SK-N-DZ (cell line): ENCODE measurements around the gene L3MBTL2.
"Not testable (repeated sequence)": the region's sequence is repeated elsewhere in the genome, so short reads cannot be mapped to it uniquely, and the experiment has no call there.

Source experiments
- DNase-seq: peaks from one replicate; pipeline ENCODE4 v3.0.0-alpha.2; 2015; ENCODE audit warnings: low spot score

Gene L3MBTL2

DNA sequence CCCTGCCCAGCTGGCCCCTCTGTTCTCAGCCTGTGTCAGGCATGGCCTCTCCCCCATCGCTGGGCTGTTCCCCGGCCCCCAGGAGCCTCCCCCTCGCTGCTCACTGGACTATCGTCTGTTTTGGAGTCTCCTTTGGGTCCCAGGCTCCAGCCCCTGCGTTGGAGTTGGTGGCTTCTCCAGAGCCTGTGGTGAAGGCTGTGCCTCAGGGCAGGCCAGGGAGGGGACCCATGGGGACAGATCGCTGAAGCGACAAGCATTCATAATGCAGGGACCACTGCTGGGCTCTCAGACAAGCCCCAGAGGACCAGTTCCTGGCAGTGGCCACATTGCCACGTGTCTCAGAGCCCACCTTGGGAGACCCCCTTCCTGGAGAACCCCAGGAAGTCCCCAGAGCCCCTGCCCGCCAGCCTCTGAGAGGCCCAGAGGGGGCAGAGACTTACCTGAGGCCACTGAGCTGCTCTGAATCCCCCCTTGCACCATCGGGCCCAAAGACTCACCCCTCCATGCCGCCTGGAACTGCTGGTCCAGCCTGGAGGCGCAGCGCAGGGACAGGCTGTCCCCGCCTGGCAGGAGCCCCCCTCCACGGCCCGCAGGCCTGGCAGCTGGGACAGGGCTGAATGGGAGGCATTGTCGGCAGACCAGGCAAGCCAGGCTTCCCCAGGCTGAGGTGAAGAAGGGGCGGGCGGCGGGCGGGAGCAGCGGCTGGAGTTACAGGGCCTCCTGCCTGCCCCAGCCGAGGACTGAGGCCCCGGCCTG lies 35.4 kb downstream of the L3MBTL2 start, which contains the start of gene CHADL:
Gene CHADL, minus strand, starts transcription at position 555 of the 756 bp plus-strand sequence. Its CDS starts 50 bp downstream, at position 505.
- DNase-seq: peak; percentile 54

GRCh38 chr22:41241133-41241676 lies 36.1 kb downstream of the L3MBTL2 start:
- DNase-seq: no peak

DNA sequence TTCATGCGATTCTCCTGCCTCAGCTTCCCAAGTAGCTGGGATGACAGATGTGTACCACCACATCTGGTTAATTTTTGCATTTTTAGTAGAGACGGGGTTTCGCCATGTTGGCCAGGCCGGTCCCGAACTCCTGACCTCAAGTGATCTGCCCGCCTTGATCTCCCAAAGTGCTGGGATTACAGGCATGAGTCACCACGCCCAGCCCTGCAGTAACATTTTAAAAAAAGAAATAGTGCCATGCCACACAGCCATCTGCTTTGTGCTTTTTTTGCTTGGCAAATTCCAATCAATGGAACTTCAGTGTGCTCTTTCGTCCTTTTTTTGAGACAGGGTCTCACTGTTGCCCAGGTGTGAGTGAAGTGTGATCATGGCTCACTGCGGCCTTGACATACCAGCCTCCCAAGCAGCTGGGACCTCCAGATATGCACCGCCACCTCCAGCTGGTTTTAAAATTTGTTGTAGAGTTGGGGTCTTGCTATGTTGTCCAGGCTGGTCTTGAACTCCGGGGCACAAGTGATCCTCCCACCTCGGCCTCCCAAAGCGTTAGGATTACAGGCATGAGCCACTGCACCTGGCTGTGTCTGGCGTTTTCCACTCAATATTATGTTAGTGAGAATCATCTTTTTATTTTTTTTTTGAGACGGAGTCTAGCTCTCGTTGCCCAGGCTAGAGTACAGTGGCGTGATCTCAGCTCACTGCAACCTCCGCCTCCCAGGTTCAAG lies 37.4 kb downstream of the L3MBTL2 start:
- DNase-seq: no peak

DNA sequence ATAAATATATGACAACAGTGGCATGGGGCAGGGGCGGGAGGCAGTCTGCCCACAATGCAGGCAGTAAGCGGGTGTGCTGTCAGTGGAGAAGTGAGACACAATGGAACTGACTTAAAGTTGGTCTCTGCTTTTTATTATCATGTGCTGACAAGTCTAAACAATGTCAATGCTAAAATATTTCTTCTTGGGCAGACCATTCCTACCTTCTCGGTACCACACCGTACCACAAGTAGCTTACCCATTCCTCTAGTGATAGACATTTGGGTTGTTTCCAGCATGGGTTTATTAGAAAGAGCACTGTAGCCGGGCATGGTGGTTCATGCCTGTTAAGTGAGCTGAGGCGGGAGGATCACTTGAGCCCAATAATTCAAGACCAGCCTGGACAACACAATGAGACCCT lies 38.2 kb downstream of the L3MBTL2 start:
- DNase-seq: no peak

GRCh38 chr22:41245917-41246499 lies 40.9 kb downstream of the L3MBTL2 start:
- DNase-seq: no peak

DNA sequence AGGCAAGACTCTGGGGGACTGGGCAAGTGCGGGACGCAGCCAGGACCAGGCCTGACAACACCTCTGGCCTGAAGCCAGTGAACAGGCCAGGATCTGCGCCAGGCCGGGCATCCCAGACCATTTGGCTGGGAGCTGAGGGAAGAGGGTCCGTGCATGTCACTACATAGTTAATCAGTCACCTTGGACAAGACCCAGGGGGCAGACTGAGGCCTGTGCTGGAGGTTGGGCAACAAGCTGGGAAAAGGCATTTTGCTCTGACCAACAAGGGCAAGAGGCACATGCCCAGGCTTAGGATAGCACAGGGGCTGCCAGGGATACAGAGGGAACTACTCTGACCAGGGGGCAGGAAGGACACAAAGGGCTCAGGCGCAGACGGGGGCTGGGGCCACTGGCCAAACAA lies 42.6 kb downstream of the L3MBTL2 start:
- DNase-seq: no peak

DNA sequence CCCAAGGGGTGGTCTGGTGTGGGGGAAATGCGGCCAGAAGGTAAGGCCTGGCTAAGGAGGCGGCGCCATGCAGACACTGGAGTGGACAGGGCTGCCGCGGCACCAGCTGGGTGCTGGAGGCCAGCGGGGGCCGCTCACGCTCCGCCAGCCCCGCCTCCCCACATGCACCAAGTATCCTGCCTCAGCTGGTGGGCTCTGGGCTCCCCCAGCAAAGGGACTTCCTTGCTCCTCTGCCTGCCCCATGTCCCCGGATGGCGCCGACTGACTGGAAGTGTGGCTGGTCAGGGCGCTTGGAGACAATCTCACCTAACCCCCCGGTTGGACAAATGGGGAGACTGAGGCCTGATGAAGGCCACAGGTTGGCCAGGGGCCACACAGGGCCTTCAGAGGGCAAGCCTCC lies 43.2 kb downstream of the L3MBTL2 start:
- no peak for DNase-seq

GRCh38 chr22:41248758-41249157 lies 43.6 kb downstream of the L3MBTL2 start:
- DNase-seq: no peak

GRCh38 chr22:41249442-41249841 lies 44.3 kb downstream of the L3MBTL2 start:
- DNase-seq: no peak

DNA sequence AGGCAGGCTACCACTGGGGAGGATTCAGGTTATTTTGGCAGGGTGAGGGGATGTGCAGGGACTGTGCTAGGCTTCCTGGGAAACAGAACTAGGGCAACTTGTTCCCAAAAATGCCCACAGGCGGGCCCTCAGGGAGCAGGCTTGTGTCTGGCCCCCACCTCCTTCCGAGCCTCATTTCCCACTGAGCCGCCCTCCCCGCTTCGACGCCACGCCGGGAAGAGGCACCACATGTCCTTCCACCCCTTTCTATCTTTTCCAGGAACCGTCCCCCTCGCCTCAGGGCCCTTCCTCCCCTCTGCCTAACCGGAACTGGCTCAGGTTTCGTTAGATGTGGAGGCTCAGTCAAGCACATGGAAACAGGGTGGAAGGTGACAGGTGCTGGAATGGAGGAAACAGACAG lies 45.0 kb downstream of the L3MBTL2 start:
- DNase-seq: no peak

GRCh38 chr22:41252365-41252764 lies 47.3 kb downstream of the L3MBTL2 start:
- no peak for DNase-seq

DNA sequence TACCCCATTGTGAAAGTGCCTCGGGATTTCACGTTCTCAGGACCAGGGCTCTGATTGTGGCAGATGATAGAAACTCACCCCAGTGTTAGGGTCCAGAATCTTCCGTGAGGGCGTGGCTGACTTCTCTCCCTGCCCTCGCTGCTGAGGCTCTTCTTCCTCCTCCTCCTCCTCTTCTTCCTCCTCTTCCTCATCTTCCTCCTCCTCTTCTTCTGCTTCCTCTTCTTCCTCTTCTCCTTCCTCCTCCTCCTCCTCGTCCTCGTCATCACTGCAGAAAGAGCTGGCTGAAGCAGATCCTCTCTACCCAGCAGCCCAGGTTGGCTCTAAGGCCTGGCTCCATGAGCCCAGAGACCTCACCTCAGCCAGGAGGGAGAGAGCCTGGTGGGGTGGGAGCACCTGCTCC lies 49.1 kb downstream of the L3MBTL2 start:
- no peak for DNase-seq

DNA sequence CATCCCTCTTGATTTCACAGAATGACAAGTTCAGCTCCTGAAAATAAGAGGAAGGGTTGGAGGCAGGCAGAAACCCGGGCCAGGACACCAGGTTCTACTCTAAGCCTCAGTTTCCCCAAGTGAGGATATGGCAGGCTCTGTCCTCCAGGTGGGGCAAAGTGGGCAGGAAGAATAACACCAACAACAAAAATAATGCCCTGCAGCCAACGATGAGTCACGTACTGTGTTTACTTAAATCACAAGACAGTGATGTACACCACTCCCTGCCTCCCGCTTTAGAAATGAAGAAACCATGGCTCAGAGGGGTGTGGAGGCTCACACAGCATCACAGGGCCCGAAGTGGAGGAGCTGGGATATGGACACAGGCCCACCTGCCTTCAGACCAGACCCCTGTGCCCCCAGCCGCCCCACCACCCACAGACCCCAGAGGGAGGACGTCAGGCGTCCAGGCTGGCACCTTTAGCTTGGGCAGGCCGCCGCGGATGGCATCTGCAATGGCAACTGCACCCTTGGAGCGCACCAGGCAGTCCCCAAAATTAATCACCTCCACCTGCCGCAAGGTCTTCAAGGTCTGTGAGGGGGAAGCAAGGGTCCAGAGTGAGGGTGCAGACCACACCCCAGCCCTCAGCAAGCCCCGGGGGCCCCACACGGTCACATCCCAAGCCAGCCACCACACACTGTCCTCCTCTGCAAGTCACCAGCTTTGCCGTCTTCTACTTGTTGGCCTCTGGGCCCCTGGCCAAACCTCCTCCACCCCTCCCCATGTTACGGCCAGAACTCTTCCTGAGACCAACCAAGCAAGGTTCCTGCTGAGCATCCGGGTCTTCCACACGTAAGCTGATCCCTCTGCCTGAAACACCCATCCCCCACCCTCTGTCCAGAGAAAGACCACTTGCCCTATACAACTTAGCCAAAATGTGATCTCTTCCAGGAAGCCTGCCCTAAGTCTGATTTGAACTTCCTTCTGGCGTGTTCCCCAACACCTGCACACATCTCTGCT lies 51.4 kb downstream of the L3MBTL2 start:
- no peak for DNase-seq

DNA sequence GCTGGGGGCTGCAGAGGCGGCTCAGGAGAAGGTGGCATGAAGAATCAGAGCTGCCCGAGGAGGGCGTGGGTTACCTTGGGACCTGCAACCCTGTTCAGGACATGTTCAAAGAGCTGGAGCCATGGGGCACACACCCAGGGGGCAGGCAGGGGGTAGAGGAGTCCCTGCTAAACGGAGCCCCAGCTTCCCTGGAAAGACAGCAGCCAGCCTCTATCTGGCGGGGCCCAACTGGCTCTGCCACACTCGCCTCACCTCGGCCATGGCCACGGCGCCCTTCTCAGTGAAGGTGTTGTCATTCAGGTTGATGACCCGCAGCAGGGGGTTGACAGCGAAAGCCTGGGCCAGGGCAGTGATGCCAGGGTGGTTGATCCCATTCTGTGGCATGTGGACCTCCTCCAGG lies 52.6 kb downstream of the L3MBTL2 start:
- no peak for DNase-seq

GRCh38 chr22:41259756-41260155 lies 54.6 kb downstream of the L3MBTL2 start:
- not testable (repeated sequence) for DNase-seq

GRCh38 chr22:41260871-41261270 lies 55.8 kb downstream of the L3MBTL2 start:
- no peak for DNase-seq

DNA sequence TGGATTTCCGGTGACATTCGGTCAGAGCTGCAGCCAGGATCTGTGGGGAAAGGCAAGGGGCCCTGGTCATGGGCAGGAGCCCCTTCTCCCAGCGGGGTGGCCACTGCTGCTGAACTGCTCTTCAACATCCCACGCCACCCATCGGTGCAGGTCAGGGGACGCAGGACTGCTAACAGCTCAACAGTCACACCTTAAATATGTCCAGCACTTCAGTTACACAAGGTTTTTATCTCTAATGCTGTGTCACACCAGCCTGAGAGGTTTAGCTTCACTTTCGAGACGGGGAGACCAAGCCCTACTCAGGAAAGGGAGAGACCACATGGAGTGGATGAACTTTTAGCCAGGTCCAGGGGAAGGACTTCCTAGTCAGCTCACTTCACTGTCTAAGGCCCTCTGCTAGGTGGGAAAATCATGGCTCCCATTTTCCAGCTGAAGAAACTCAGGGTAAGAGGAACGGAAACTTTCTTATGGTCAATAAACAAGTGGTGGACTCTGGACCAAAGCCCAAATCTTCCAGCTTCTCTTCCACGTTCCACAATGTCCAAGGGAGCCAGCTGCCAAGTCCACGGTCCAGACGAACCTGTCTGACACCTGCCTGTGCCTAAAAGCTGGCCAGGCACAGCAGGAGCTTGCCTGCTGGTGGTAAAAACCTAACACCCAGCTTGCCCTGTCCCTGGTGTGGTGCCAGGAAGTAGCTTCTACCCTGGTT lies 56.6 kb downstream of the L3MBTL2 start:
- no peak for DNase-seq

DNA sequence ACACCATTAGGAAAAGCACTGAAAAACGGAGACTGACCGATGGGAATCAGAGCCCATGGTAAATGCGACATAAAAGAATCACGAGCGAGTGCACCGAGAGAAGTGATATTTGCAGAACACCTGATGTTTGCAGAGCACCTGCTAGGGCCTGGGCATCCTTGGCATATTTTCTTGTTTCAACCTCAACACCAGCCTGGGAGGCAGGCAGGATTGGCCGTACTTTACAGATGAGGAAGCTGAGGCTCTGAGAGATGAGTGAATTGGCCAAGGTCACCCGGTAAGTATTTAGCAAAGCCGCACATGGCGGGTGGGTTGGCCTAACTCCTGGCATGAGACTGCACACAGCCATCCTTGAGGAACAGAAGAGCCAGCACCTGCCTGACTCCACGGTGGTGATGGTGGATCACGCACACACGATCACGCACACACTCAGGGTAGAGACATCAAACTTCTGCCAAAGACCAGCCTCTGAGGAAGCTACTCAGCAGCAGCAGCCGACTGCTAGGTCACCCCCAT lies 57.2 kb downstream of the L3MBTL2 start:
- no peak for DNase-seq

- no peak for DNase-seq
Observed at GRCh38 chr22:41263704-41264103, 58.6 kb downstream of the L3MBTL2 start.

DNA sequence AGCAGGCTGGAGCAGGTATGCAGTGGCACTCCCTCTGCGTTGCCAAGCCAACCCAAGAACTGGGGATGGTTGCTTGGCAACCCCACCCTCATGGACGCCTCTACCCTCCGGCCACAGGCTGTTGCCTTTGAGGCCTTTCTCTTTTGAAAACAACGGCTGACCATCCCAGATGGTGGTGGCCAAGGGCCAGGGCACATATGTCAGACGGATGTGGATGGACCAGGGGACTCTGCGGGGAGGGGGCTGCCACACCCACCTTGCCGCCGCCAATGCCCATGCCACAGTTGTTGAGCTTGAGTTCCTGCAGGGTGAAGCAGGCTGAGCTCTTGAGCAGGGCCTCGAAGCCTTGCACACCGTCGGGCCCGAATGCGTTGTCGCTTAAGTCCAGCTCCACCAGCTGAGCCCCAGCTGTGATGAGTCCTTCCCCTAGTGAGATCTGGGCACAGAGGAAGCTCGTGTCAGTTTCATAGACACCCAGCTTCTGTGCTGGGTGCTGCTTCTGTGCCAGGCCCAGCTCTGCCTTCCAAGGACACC lies 59.4 kb downstream of the L3MBTL2 start:
- DNase-seq: no peak
